ENCODE data around the gene ELL2. TPM values are rescaled to one million over a fixed set of nuclear protein-coding genes. Genes with fewer than 3 reads are reported as not detected.
A peak's percentile ranks its signal among the peaks of the same experiment; 100 is the strongest.
"Not testable (repeated sequence)": the region's sequence is repeated elsewhere in the genome, so short reads cannot be mapped to it uniquely, and the experiment has no call there.

Gene ELL2
- total RNA-seq, 1 donor from 2014 or later = 33.1 TPM

DNA sequence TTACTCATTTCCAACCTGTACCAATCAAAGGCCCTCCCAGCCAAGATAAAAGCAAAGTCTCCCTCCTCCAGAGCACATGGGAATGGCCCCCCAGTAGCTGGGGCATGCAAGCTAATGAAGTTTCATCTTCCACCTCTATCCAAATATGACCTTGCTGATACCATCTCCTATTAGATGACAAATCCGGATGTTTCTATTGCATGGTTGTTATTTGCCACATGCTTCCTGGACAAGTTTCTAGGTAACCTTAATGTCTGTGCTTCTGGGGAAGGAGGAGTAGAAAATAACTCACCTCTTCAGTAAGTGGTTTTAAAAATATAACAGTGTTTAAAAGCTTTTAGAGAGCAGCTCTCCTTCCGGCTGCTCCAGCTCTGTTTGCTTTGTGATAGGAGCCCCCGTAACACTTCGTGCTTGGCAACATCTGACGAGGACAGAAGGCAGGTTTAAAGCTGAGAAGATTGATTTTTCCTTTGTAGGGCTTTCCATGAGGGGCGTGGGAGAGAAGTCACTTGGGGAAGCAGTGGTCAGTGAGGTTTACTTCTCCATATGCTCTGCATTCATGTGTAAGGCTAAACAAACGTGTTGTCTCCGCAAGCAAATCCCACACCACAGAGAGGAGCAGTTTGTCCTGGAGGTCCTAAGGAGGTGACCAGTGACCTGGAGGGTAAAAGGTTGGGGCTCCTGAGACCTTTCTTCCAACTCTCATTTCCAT is 98.8 kb downstream of the ELL2 start:
- DNase-seq (ENCODE audit: low read depth) = no peak

DNA sequence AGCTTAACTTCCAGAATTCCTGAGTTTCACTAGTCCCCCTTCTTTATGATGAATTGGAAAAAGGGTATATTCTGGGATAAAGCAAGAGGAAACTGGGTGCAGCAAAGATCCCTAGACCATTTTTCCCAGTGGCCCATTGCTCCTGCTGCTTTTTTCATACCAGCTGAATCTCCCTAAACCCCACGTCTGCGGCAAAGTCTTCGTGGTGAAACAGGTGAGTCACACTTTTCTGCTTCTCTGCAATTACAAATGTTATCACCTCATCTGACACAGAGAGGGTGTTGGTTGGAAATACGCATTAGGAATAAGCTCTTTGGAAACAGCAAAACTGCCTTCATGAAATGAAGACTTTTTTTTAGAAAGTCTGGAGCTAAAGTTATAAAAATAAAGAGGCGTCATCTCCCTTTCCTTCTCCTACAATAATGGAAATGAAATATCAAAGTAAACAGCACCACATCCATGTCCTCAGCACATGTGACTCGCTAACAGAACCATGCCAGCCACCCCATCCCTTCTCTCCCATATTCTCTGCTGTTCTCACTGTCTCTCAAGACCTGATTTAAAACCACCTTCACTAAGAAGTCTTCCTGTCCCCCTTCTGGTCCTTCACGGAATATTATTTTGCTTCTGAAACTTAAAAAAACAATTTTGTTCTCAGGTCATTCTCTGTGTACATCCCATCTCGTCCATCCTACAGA is 99.6 kb downstream of the ELL2 start:
- DNase-seq (ENCODE audit: low read depth) = peak; percentile 80

DNA sequence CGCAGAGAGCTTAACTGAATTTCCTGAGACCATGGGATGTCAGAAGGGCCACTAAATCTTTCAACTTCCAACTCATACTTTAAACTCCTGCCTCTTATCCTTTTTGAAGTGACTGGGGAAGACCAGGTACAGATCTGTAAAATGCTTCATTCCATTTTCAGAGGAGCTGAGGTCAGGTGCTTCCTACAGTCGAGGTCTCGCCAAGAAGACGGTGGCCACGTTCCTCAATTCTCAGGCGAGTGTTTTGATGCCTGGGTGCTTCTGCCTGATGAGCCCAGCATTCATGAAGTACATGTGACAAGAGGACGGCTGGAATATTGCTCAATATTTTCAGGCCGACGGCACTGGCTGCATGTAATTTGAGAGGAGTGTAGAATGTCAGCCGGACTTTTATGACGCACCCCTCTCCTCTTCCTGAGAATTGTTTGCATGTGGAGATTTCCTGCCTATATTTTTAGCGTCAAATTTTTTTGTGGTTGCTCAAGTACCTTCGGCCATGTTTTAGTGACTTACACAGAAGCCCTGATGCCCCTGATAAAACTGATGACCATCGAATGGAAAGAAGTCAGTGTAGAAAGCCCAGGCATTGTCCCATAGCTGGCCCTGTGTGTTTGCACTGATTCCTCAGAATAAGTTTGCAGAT is 100.3 kb downstream of the ELL2 start:
- peak; percentile 95 for DNase-seq (ENCODE audit: low read depth)

DNA sequence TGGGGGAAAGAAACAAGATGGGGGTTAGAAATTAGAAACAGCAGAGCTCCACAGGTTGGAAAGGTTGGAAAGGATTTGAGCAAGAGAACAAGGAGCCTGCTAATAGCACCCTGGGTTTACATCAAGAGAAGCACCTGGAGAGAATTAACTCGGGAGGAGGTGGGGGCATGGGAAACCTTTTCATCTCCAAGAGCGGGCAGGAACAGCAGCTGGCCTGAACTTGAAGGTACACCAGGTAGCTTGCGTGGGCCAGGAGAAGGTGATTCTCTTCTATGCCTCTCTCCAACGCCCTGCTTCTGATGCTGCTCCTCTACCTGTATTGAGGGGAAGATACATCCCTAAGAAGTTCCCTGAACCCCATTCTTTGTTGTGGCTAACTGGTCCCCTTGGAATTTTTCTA is 102.0 kb downstream of the ELL2 start:
- DNase-seq (ENCODE audit: low read depth) = no peak

DNA sequence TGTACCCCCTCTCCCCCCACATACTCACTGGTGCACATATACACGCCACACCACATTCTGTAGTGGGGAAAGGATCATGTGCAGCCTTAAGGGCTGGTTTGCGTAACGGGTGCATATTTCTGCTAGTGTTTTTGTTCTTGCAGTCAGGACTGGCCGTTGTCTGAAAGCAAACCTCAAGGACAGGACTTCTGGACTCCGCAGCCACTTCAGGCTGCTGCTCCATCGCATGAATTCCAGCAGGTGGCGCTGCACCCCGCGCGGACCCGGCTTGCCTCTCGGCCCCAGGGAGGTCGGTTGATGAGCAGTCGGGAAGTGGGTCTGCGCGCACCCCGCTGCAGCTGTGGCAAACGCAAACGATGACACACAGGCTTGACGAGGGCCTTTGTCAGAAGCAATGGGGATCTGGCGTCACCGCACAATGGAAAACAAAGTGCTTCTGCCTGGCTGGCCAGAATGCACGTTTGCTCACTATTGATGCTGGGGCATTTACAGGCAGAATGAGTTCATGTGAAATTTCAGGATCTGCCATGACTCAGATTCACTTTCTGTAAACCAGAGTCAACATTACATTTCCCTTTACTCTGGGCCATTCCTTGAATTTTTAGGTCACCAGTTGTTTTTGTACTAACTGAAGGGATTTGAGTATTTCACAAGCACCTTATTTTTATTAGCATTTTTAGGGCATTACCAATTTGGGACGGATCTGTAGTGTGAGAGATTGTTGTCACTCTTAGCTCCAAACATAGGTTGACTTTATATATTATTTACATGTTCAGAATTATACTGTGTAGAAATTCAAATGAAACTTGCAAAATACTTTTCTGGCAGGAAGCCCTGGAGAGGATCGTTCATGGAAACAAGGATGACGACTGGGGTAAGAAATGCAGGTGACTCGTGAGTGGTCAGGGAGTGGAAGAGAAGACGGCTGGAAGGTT is 102.7 kb downstream of the ELL2 start:
- peak; percentile 97 for DNase-seq (ENCODE audit: low read depth)

DNA sequence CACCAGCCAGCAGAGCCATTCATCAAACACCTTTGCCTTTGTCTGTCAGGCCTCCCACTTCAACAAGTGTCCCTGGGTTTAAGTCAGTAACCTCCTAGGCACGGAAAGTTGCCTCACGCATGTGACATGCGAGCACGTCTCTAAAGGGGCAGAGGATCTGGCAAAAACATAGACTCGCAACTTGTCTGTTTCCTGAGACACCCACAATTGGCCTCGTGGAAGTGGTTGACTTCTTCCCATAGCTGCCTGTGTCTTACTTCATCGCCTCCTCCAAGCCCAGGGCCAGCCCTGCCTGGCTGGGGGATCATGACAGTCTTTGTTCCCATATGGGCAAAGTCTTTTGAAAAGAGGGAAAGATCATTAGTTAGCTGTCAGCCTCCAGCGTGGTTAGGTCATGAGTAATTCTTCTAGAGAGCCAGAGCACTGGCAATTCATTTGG is 103.6 kb downstream of the ELL2 start:
- DNase-seq (ENCODE audit: low read depth) = peak; percentile 39

DNA sequence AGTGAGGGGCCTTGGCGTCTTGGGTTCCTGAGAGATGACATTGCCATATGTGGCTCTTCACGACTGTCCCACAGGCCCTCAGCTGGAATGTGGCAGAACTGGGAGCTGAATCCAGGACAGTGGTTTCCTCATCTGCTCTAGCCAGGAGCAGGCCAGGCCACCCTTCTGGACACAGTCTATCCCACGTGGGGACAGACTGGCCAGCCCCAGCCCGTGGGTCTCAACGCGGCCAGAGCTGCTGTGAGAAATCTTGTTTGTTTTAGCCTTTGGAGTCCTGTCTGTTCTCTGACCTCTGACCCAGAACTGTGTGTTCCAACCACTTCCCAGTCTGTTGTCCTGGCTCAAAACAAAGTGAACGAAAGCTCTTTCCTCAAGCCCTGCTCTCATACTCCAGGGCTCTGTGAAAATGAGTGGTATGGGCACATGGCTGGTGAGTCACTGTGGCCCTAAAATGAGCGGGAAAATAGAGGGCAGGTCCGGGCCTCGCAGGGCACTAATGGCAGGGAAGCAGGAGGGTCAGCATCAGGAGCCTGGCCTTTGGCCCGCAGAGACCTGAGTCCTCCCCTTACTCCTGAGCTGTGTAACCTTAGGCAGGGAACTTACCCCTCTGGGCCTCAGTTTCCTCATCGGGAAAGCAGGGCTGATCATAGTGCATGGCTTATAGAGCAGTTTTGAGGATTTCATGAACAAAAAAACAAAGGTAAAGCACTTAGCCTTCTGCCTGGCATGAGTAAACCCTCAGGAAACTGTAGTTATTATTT is 104.3 kb downstream of the ELL2 start:
- peak; percentile 37 for DNase-seq (ENCODE audit: low read depth)

DNA sequence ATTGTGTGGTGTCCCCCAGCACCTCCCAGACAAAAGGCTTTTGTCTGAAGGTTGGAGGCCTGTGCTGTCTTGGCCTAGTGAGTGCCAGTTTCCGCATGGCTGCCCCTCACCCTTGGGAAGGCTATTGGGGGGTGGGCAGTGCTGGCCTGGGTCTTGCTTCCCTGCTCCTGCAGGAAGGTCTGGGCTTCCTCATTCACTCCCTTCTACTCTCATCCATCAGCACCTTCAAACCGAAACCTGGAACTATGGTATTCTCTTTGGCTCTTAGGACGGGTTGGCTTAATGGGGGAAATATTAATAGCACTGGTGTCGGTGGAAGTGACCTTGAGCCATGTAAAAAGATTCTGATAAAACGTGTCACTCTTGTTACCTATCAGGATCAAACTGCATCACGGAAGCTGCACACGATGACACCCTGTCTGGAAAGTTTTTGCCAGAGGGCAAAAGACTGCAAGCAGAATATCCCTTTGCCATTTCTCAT is 105.1 kb downstream of the ELL2 start:
- no peak for DNase-seq (ENCODE audit: low read depth)

DNA sequence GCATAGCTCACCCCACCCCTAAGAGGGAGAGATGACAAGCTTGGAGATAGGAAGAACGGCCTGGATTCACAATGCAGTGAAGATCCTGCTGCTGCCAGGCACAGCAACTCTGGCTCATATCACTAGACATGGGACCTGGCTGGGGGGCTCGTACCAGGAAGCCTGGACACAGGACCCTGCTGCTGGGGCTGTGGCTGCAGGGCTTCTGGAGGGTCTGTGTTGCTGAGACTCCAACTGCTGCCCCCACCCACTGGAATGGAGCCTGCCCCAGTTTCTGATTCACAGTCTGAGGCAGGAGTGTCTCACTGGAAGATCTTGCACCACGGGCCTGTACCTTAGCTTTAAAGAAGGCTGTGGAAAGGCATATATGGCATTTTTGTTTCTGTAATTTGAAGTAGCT is 108.2 kb downstream of the ELL2 start:
- no peak for DNase-seq (ENCODE audit: low read depth)

DNA sequence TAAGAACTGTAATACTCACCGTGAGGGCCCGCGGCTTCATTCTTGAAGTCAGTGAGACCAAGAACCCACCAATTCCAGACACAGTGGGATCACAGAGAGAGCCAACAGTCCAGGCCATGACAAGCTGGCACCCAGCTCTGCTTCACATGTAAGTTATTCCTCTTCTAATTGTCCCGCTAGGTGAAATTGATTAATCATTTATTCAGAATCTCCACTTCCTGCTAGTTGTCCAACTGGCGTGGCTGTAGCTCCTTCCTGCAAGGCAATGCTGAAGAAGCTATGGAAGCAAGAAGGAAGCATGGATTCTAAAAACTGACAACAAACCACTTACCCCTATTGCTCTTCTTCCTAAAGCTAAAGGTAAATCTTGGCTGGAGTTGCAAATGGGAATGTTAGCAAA is 109.1 kb downstream of the ELL2 start:
- no peak for DNase-seq (ENCODE audit: low read depth)

DNA sequence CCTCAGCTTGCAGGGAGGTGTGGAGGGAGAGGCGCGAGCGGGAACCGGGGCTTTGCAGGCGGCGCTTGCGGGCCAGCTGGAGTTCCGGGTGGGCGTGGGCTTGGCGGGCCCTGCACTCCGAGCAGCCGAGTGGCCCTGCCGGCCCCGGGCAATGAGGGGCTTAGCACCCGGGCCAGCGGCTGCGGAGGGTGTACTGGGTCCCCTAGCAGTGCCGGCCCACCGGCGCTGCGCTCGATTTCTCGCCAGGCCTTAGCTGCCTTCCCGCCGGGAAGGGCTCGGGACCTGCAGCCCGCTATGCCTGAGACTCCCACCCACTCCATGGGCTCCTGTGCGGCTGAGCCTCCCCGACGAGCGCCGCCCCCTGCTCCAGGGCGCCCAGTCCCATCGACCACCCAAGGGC is 110.5 kb downstream of the ELL2 start:
- not testable (repeated sequence) for DNase-seq (ENCODE audit: low read depth)

DNA sequence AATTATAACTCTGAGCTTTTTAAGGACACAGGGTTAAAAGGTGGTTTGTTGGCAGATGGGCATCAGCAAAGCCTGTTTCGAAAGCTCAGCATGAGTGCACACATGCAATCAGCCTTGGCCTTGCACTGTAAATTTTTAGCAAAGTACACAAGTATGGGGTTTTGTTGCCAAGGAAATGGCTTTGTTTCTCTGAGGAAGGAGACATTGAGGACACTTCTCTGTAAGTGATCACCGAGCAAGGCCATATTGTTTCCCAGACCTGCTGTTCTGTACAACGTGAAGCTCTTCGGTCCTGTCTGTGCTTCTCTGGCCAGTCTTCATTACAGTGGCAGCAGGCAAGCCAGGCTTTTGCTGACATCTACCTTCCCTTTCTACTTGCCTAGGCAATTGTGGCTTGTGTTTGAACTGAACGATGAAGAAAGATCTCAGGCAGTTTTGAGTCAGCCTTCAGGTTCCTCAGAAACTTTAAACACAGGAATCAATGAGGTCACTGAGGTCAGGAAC is 111.2 kb downstream of the ELL2 start:
- no peak for DNase-seq (ENCODE audit: low read depth)

DNA sequence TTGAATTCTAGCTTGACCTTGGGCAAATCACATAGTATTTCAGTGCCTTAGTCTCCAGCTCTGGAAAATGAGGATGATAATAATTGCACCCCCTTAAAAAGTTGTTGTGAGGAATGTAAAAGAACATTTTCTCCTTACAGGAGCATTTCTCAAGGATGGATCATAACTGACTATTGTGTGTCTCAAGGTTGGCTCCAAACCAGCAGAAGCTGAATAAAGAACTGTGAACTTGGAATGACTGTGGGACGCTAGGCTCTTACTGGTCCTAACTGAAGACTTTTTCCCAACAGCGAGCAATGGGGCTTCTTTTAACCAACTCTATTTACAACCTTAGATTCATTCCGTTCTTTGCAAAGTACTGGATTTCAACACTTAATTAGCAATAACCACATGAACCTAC is 113.0 kb downstream of the ELL2 start:
- no peak for DNase-seq (ENCODE audit: low read depth)

DNA sequence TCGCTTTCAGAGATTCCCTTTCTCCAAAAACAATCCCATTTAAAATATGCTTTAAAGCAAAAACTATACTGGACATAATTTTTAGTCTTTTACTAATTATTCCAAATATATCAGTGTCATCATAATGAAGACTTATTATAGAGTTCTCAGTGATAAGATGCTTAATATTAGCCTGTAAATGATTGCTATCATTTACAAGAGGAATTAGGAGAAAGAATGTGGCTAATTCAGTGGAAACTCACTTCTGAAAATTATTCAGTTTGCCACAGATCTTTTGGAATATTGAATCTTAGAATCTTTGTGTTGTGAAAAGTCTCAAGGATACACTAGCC is 114.4 kb downstream of the ELL2 start:
- no peak for DNase-seq (ENCODE audit: low read depth)

DNA sequence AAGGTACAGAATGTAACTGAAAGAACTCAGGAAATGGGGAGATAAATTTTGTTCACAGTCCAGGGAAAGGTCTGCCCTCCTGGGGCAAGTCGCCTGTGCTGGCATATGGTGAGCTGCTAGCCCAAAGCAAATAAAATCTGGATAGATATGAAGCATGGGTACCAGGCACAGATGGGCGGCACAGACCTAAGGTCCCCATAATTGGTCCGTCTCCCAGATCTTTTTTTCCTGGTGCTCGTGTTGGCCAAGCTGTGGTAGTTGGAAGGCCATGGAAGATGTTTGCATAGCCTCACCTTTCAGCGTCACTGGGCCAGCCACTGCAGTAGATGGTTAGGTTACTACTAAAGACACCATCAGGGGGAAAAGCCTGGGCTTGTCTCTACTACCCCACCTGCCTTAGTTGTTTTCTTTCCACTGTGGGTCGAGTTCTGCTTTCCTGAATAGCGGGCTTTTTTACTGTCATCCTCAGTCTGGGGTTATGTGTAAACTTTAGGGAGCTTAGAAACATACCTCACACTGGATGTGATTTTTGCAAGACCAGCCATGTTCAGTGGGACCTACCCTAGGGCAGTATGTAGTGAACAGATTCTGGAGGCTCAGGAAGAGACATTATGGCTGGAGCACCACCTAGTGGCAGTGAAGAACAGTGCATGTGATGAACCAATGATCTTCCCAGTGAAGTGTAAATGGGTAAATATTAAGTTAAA is 114.9 kb downstream of the ELL2 start:
- DNase-seq (ENCODE audit: low read depth) = peak; percentile 83

DNA sequence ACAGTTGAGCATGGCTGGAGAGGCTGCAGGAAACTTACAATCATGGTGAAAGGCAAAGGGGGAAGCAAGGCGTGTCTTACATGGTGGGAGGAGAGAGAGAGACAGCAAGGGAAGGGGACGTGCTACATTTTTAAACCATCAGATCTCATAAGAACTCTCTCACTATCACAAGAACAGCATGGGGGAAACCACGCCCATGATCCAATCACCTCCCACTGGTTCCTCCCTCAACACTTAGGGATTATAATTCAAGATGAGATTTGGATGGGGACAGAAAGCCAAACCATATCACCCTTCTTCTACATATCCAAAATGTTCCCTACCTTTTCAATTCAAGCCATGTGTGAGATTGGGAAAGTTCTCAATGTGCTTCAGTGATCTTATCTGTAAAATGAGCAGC is 116.3 kb downstream of the ELL2 start:
- no peak for DNase-seq (ENCODE audit: low read depth)

DNA sequence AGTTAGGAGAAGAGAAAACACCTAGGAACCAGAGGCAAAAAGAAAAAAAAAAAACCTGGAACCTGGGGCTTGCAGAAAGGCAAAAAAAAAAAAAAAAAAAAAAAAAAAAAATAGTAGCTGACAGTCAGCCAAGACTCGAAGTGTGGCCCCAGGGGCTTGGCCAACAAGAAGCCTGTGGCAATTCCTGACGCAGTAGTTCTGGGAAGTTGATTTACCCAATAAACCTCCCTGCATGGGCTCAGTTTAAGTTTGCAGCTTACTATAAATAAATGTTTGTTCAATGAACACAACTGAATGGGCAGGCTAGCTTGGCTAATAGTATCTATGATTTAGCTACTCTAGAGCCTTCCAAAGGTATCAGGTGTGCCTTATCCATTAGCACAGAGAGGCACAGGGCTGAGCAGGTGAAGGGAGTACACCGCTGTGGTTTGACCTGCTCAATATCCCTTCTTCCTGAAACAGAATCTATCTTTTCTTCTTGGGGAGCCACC is 117.9 kb downstream of the ELL2 start:
- DNase-seq (ENCODE audit: low read depth) = no peak

DNA sequence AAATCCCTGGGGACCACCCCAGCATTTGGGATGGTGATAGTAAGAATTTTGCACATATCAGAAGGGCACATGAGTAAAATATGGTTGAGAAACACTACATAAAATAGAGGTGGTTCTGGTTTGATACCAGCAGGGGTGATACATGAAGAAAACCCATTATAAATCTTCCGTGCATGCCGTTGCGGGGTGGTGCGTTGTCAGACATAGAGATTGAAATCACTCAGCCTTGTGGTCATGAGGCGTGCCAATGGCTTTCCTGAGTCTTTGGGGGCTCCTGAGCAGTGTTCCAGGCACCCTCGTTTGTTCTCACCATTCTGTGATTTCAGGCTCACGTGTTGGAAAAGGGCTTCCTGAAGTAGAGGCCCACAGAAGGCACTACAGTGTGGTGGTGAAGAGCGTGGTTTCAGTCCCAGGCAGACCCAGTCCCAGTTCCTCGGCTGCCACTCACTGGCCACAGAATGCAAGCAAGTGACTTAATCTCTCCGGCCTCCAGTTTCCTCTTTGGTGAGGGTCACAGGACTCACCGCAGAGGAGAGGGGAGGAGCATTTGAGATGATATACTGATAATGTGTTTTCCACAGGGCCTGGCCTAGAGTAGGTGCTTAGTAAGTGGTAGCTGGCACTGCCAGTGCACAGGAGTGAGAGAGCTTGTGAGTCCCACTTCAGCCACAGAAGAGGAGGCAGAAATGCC is 118.7 kb downstream of the ELL2 start:
- DNase-seq (ENCODE audit: low read depth) = peak; percentile 92

Measured in myocyte (in vitro differentiated cells).